Right lobe of liver (tissue), 6 donors: ENCODE data around the gene MYOM3. TPM values are rescaled to one million over a fixed set of nuclear protein-coding genes. Genes with fewer than 3 reads are reported as not detected.

Source experiments
- ATAC-seq, 4 donors: fragments of 200-7000 bp; cut with Tn5 transposase; one replicate each; pipeline ENCODE4 v1.9.1; 2020; ENCODE audit warnings: mild to moderate bottlenecking in 4 of 4, moderate library complexity in 4 of 4
- DNase-seq, 3 donors: peaks; one replicate each; pipeline ENCODE4 v3.0.0-alpha.2; 2020
- H3K27ac ChIP-seq, 3 donors: fragments of 200-600 bp; one replicate each; pipeline ENCODE4 v1.8.0; 2022
- H3K27me3 ChIP-seq, 2 donors: fragments of 200-600 bp; one replicate each; pipeline ENCODE4 v1.8.0; 2022
- H3K36me3 ChIP-seq, 4 donors: fragments of 200-600 bp; sonication (generic) in 1 of 4; one replicate each; pipeline versions ENCODE4 v1.5.1 to v1.8.0; 2017 to 2022; ENCODE audit warnings: control low read depth in 1 of 4
- H3K4me1 ChIP-seq, 4 donors: fragments of 200-600 bp; sonication (generic) in 1 of 4; one replicate each; pipeline versions ENCODE4 v1.5.1 to v1.8.0; 2017 to 2022; ENCODE audit warnings: control low read depth in 1 of 4
- H3K4me3 ChIP-seq, 3 donors: fragments of 200-600 bp; one replicate each; pipeline ENCODE4 v1.8.0; 2022
- H3K9me3 ChIP-seq, 4 donors: fragments of 200-600 bp; sonication (generic) in 1 of 4; one replicate each; pipeline versions ENCODE4 v1.5.1 to v1.8.0; 2017 to 2022; ENCODE audit warnings: control low read depth in 1 of 4
- POLR2A ChIP-seq: fragments of 450-650 bp; IDR thresholded peaks from one replicate; pipeline ENCODE4 v1.6.1; 2017; ENCODE audit warnings: antibody characterized with exemption, mild to moderate bottlenecking
- intact Hi-C, 2 donors: fragments of 100-400 bp; cut with DNase I; formaldehyde crosslinking; loops; one replicate each; pipeline versions ENCODE4 v1.11.2 to v1.14.1; 2022
- total RNA-seq, 6 experiments: library from RNA; depleted of rRNA in 2 of 6; stranded (reverse); fragments of >200 nt in 2 of 6; fragmentation: NEBNext Ultra II Directional in 3 of 6; extraction: Animal tissue kit (Norgen Biotek cat#: 25700) in 3 of 6; gene quantifications; one replicate each; pipeline versions ENCODE4 v1.1.0 to v1.2.4, GENCODE V29; 2016 to 2023
- TF ChIP-seq, protein P1 (sequence below), 4 donors: fragments of 200-600 bp in 3 of 4; fragments of 450-650 bp in 1 of 4; IDR thresholded peaks; one replicate each; pipeline versions ENCODE4 v1.5.1 to v1.8.0; 2016 to 2022; ENCODE audit warnings: antibody characterized with exemption in 4 of 4, mild to moderate bottlenecking in 2 of 4
- donor health status: DM: no; HTN: yes; CAD: no.
- donor health status: DM: no; HTN: no; CAD: no.
- donor health status: DM: no; HTN: no; CAD: no.
- donor health status: DM: no; HTN: yes; CAD: no.
- donor health status: DM: no; HTN: yes; CAD: no.

Gene MYOM3
- total RNA-seq, 6 experiments from 2014 or later, result 0.04 to 0.37 (median 0.13) TPM

DNA sequence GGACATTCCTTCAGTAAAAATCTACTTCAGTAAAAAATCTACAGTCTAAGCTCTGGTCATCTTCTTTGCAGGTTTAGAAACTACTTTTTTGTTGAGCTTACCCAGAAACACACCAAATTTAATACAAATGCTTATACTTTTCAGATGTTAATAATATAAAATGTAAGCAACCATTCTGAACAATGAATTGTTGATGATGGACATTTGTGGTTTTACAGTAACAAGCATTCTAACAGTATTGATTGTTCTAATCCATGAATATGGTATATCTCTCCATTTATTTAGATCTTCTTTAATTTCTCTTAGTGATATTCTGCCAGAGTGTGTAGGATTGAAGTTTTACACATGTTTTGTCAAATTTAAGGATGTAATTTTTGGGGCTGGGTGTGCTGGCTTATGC is 104.9 kb downstream of the MYOM3 start:
- DNase-seq (no peak), ATAC-seq (no peak)
- Histone ChIP-seq H3K27ac (no peak overlapping the region), H3K36me3 (no peaks in the 10 kb centered on the region), H3K27me3 (no peaks in the 10 kb centered on the region), H3K4me1 (peaks cover 0 to 7% (median 0%) of the 10 kb centered on the region in 4 donors), H3K4me3 (no peak overlapping the region), H3K9me3 (no peaks in the 10 kb centered on the region)
- TF ChIP-seq, protein P1, sequence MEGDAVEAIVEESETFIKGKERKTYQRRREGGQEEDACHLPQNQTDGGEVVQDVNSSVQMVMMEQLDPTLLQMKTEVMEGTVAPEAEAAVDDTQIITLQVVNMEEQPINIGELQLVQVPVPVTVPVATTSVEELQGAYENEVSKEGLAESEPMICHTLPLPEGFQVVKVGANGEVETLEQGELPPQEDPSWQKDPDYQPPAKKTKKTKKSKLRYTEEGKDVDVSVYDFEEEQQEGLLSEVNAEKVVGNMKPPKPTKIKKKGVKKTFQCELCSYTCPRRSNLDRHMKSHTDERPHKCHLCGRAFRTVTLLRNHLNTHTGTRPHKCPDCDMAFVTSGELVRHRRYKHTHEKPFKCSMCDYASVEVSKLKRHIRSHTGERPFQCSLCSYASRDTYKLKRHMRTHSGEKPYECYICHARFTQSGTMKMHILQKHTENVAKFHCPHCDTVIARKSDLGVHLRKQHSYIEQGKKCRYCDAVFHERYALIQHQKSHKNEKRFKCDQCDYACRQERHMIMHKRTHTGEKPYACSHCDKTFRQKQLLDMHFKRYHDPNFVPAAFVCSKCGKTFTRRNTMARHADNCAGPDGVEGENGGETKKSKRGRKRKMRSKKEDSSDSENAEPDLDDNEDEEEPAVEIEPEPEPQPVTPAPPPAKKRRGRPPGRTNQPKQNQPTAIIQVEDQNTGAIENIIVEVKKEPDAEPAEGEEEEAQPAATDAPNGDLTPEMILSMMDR (IDR thresholded peaks at IDR 0.05), result no peak
- no peak for TF ChIP-seq POLR2A
- intact Hi-C loops, result no loop called here

Other genes starting within 250 kb of the MYOM3 start
- 10 to 100 TPM; 37.1 to 54.7 (median 45.1) TPM for gene FUCA1, start 243.8 kb downstream of the MYOM3 start, total RNA-seq
- under 1 TPM in 4 of 6 experiments, not detected in 2; 0.04 to 0.07 (median 0.06) TPM for gene CNR2, start 198.8 kb downstream of the MYOM3 start, total RNA-seq
- 10 to 100 TPM; 24.3 to 41.2 (median 33.4) TPM for gene PNRC2, start 152.3 kb downstream of the MYOM3 start, total RNA-seq
- 10 to 100 TPM; 30.6 to 51.5 (median 43.1) TPM for gene SRSF10, start 131.8 kb downstream of the MYOM3 start, total RNA-seq
- 1 to 10 TPM; 1.8 to 4.5 (median 2.8) TPM for gene IL22RA1, start 31.0 kb upstream of the MYOM3 start, total RNA-seq
- 1 to 10 TPM; 3.4 to 8.3 (median 4.0) TPM for gene IFNLR1, start 75.2 kb upstream of the MYOM3 start, total RNA-seq
- under 1 TPM in 5 of 6 experiments, not detected in 1; 0.20 to 1.00 (median 0.26) TPM for gene GRHL3, start 207.2 kb upstream of the MYOM3 start, total RNA-seq